ENCODE results near the gene ZBTB7C.

DNA sequence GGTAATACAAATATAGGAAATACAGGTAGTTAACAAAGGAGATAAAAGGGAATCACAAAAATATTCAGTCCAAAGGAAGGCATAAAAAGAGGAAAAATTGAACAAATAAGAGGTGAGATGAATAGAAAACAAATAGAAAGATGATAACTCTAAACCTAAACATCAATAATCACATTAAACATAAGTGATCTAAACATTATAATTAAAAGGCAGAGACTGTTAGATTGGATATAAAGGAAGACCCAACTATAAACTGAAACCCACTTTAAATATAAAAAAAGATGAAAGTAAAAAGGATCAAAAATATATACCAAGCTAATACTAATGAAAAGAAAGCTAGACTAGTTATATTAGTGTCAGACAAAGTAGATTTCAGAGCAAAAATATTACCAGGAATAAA, 152.3 kb downstream of the ZBTB7C start:
- TF ChIP-seq, protein P1, sequence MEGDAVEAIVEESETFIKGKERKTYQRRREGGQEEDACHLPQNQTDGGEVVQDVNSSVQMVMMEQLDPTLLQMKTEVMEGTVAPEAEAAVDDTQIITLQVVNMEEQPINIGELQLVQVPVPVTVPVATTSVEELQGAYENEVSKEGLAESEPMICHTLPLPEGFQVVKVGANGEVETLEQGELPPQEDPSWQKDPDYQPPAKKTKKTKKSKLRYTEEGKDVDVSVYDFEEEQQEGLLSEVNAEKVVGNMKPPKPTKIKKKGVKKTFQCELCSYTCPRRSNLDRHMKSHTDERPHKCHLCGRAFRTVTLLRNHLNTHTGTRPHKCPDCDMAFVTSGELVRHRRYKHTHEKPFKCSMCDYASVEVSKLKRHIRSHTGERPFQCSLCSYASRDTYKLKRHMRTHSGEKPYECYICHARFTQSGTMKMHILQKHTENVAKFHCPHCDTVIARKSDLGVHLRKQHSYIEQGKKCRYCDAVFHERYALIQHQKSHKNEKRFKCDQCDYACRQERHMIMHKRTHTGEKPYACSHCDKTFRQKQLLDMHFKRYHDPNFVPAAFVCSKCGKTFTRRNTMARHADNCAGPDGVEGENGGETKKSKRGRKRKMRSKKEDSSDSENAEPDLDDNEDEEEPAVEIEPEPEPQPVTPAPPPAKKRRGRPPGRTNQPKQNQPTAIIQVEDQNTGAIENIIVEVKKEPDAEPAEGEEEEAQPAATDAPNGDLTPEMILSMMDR (IDR thresholded peaks at IDR 0.05) = no peak
- no peak for TF ChIP-seq POLR2A (IDR thresholded peaks at IDR 0.05)

All from esophagus squamous epithelium (tissue), 4 donors.